DMS53 (cell line): ENCODE measurements around the gene THAP11.
"Not testable (repeated sequence)": the region's sequence is repeated elsewhere in the genome, so short reads cannot be mapped to it uniquely, and the experiment has no call there.

Source experiments
- DNase-seq: peaks from one replicate; lab custom pipeline; 2025; lab: John Stamatoyannopoulos, UW

THAP11 gene

DNA sequence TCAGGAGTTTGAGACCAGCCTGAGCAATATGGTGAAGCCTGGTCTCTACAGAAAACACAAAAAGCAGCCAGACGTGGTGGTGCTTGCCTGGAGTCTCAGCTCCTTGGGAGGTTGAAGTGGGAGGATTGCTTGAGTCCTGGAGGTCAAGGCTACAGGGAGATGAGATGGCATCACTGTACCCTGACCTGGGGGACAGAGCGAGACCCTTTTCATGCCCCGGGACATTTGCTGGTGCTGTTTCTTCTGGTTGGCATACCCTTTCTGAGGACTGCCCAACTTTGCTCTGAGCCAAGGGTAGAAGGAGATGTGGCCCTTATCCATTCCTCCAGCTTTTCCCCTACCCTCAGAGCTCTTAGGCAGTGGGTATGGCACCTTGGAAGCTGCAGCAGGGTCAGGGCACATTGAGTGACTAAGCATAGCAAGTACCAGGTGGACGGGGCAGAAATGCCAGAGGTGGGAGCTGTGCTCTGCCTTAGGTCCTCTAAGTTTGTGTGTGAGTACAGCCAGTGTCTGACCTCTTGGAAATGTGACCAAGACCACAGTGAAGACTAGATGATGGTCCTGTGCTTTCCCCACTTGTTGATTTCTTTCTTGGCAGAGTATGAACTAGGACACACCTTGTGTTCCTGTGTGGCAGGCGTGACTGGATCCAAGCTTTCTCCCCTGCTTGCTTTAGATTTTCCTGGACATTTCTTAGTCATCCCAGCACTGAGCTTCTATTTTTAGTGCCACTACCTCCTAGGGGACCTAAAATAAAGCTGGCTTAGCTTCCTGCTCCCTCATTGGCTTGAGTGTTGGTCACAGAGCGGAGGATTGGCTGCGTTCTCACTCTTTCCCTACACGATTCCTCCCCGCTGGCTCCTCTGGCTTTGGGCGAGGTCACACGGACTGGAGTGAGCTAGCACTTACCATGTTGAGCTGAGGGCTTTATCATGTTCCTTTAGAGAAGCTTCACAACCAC lies 20.8 kb downstream of the THAP11 start:
- no peak for DNase-seq

DNA sequence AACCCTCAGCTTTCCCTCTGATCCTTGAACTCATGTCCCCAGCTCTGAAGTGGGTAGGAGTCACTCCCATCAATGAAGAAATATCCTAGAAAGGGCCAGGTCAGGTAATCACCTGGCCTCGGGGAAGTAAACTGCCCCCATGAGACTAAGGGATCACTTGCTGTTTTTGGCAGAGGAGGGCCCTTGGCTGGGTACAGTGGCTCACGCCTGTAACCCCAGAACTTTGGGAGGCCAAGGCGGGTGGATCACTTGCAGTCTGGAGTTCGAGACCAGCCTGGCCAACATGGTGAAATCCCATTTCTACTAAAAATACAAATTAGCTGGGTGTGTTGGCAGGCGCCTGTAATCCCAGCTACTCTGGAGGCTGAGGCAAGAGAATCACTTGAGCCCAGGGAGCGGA lies 21.9 kb downstream of the THAP11 start:
- DNase-seq, result not testable (repeated sequence)

DNA sequence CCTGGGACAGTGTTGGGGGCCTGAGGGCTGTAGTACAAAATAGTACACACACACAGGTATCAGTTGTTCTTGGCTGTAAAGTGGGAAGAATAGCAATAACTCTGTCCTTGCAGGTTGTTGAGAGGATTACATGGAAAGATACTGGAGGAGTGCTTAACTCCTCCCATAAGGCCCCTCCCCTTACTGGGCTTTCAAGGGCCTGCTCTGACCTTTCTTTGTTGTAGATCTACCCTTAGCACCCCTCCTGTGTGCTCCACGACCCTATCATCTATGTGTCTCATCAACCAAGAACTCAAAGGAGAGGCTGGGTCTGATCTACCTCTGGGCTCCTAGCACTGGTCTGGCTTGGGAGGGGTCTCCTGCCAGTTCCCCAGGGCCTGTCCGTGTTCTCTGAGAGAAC lies 22.5 kb downstream of the THAP11 start:
- DNase-seq, result no peak

DNA sequence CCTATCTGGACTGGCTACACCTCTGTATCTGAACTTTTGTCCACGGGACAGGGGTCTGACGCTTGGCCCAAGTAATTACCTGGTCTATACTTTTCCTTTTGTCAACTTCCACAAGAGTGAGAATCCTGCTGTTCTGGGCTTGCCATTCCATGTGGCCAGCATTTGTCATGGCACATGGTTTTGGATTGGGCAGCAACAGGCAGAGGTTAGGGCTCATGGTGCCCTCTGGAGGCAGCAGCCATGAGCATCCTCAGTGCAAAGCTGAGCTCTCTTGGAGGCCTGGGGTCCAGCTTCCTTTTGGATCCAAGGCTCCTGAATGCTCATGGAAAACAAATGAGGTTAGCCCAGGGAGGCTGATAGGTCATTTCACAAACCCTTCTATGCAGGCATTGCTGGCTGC lies 23.2 kb downstream of the THAP11 start:
- peak; percentile 73 for DNase-seq

DNA sequence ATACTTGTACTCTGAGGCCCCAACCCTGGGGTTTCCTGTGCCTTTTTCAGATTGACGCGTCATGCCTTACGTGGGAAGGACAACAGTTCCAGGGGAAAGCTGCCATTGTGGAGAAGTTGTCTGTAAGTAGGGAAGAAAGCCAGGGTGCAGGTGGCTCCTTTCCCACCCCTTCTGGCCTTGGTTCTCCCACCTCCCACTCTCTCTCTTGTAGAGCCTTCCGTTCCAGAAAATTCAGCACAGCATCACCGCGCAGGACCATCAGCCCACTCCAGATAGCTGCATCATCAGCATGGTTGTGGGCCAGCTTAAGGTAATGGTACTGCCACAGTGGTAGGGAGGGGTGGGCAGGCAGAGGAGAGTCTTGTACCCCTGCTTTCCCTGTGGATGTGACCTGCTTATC lies 26.2 kb downstream of the THAP11 start:
- no peak for DNase-seq

DNA sequence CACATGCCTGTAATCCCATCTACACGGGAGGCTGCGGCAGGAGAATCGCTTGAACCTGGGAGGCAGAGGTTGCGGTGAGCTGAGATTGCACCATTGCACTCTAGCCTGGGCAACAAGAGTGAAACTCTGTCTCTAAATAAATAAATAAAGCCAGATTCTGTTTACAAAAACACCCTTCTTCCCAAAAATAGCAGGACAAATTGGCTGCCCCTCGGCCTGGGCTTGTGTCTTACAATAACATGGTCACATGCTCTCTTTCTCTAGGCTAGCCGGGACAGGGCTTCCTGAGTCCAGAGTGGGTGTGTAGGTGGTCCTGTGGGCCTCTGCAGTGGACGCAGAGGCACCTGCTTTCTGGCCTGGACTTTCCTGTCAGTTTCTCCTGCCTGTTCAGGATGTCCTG lies 27.5 kb downstream of the THAP11 start:
- no peak for DNase-seq

DNA sequence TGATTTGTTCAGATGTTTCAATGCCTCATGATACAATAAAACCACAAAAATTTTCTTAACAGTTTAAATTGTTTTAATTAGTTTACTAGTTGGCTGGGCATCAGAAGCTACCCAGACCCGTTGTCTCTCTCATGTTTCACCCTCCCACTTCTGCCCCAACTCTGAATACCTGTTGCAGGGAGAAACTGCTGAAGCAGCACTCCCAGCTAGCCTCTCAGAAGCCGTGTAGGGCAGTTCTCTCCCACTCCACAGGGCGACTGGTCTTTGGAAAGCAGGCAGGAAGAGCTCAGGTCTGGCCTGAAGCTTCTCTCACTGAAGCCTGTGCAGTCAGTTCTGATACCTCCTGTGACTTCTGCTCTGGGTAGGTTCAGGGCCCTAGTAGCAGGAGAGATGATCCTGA lies 29.1 kb downstream of the THAP11 start:
- DNase-seq, result peak; percentile 25

DNA sequence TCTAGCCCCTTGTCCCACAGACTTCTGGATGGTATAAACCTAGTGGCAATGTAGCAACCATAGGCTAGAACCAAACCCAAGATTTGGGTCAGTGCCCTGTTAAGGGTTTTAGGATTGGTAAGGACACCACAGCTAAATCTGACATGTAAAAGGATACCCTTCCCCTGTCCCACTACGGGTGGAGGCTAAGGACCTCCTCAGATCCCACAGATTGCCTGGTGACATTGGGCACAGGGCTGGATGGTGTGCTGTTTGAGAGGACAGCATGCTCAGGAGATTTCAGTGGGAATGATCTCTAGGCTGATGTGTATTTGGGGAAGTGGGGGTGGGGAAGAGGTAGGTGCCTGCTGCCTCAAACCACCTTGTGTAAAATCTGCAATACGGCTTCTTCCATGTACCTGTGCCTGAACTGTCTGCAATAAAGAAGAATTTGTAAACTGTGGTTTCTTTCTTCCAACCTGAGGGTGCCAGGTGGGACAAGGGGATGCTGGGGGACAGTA lies 30.1 kb downstream of the THAP11 start:
- peak; percentile 14 for DNase-seq

DNA sequence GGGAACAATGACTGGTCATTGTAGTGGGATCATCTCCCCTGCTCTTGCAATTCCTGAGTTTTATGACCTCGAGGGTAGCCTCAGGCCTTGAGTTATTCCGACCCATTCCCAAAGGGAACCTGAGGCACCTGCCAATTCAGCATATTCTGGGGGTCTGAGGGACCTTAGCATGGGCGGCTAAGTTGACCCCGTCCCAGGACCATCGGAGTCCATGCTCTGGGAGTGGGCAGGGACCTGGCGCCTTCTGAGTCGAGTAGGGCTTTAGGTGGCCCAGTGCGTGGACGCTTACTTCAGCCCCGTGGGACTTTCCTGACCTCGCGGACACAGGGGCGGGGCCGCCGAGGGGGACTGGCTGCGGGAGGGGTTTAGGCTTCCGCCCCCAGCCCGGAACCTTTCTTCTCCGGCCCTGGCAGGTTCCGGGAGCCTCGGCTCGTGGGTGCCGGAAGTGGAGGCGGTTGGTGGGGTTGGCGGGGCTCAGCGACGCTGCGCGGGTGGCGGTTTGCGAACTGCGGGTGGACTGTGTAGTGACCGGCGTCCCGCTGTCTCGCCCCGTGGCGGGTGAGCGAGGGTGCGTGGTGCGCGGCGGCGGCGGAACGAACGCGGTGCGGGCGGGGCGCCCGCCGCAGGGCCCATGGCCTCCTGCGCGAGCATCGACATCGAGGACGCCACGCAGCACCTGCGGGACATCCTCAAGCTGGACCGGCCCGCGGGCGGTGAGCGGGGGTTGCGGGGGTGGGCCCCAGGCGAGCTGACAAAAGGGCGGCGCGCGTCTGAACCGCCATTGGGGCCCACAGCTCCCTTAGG lies 30.7 kb downstream of the THAP11 start, which contains the start of gene EDC4:
Gene EDC4, plus strand, starts transcription at position 422 of the 804 bp plus-strand sequence. Its CDS starts 210 bp downstream, at position 632.
- peak; percentile 90 for DNase-seq

DNA sequence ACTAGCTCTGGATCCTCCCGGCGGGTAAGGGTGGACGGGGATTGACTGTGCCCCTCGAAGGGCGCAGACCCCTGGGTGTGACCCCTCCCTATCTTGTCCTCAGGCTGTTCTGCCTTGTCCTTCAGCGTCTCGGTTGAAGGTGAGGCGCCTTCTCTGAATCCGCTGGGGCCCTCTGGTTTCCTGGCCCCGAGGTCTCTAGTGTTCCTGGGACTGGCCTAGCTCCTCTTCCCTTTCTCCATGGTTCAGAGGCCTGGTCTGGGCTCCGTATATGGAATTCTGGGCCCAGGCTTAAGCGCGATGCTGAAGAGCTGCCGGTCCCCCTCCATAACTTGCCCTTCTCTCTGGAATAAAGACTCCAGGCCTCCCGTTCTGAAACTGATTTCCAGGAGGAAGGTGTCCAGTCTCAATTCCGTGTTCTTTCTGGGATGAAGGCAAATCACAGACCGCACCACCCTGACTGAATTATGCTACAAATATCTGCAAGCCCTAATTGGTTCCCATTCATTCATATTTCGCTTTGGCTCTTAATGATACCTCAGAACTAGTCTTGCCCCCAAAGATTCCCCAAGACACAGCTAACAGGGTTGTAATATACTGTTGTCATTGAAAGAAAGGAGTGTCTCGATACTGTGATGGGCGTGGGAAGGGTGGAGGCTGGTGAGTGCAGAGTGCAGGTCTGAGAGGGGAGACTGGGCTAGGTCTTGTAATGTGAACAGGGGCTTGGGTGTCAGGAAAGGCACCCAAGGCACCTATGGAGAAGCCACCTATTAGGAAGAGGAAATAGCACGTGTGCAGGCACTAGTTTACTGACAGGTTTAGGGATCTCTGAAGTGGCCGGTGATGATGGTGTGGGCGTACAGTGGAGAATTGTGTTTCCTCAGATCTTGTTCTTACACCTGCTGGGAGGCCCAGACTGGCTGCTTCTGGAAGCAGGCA lies 31.6 kb downstream of the THAP11 start:
- peak; percentile 27 for DNase-seq

DNA sequence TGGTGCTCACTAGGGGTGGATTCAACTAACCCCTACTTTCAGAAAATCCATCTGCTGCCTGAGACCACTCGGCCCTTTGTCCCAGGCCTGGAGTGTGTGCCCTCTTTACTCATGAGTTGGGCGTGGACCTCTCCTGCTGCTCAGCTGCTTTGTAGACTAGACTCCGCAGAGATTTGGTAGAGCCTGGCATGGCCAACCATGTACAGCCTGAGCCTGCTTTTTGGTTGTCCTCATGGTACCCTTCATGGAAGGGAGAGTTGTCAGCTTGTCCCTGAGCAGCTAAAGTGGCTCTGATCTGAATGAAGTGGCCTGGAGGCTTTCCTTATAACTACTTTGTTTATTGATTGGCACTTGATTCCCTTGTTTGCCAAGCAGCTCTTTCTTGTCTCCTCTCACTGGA lies 32.3 kb downstream of the THAP11 start:
- DNase-seq, result no peak

DNA sequence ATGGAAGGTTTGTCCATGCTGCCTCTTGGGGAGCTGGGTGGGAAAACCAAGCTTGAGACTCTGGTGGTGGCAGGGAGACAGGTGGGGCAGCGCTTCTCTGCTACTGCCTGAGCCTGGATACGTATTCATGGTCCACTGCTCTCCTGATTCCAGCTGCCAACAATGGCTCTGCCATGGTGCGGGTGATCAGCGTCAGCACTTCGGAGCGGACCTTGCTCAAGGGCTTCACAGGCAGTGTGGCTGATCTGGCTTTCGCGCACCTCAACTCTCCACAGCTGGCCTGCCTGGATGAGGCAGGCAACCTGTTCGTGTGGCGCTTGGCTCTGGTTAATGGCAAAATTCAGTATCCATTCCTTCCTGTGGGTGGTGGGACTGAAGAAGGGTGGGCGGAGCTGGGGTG lies 34.9 kb downstream of the THAP11 start:
- DNase-seq, result no peak

DNA sequence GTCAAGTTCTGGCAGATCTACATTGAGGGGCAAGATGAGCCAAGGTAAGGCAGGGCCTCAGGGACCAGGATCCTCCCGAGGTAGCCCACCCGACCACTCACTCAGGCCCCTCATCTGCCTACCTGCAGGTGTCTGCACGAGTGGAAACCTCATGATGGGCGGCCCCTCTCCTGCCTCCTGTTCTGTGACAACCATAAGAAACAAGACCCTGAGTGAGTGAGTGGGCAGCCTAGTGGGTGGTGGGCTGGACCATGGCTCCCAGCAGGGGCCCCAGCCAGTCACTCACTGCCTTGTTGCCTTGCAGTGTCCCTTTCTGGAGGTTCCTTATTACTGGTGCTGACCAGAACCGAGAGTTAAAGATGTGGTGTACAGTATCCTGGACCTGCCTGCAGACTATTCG lies 36.1 kb downstream of the THAP11 start:
- DNase-seq, result no peak

DNA sequence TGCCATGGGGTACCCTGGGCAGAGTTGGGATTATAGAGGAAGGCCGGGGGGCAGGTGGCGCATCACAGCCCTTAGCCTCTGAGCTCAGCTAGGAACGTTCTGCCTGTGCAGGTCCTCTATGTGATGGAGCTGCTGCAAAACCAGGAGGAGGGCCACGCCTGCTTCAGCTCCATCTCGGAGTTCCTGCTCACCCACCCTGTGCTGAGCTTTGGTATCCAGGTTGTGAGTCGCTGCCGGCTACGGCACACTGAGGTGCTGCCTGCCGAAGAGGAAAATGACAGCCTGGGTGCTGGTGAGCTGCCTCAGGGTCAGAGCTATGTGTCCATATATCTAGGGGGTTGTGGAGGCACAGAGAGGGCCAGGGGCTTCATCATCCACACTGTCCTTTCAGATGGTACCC lies 36.7 kb downstream of the THAP11 start:
- no peak for DNase-seq

DNA sequence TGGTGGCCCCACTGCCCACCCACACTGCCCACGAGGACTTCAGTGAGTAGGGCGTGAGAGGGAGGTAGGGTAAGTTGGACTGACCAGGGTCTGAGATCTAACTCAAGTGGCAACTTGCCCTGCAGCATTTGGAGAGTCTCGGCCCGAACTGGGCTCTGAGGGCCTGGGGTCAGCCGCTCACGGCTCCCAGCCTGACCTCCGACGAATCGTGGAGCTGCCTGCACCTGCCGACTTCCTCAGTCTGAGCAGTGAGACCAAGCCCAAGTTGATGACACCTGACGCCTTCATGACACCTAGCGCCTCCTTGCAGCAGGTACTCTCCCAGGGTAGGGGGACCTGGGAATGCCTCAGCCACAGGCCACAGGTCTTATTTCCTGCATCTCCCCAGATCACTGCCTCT lies 37.3 kb downstream of the THAP11 start:
- no peak for DNase-seq

DNA sequence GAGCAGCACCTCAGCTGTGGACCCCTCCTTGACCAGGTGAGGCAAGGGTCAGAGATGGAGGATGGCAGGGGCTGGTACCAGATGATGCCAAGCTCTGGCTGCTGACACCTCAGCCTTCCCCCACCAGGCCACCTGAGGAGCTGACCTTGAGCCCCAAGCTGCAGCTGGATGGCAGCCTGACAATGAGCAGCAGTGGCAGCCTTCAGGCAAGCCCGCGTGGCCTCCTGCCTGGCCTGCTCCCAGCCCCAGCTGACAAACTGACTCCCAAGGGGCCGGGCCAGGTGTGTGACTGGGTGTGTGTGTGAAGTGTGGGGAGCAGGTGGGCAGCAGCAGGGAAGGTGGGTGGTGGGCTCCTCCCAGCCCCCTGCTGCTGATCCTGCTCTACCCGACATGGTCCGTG lies 37.8 kb downstream of the THAP11 start:
- no peak for DNase-seq

DNA sequence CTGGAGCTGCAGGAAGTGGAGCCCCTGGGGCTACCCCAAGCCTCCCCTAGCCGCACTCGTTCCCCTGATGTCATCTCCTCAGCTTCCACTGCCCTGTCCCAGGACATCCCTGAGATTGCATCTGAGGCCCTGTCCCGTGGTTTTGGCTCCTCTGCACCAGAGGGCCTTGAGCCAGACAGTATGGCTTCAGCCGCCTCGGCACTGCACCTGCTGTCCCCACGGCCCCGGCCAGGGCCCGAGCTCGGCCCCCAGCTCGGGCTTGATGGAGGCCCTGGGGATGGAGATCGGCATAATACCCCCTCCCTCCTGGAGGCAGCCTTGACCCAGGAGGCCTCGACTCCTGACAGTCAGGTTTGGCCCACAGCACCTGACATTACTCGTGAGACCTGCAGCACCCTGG lies 38.5 kb downstream of the THAP11 start:
- no peak for DNase-seq

DNA sequence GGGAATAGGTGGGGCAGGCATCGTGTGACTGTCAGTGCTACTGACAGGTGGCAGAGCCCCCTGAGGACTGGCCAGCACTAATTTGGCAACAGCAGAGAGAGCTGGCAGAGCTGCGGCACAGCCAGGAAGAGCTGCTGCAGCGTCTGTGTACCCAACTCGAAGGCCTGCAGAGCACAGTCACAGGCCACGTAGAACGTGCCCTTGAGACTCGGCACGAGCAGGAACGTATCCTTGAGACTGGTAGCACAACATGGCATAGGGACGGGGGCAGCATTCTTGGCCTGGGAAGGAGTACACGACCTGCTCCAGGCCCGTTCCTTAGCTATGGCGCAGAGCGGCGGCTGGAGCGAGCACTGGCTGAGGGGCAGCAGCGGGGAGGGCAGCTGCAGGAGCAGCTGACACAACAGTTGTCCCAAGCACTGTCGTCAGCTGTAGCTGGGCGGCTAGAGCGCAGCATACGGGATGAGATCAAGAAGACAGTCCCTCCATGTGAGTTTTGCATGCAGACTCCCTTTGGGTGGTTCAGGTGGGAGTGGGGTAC lies 39.6 kb downstream of the THAP11 start:
- DNase-seq, result no peak

DNA sequence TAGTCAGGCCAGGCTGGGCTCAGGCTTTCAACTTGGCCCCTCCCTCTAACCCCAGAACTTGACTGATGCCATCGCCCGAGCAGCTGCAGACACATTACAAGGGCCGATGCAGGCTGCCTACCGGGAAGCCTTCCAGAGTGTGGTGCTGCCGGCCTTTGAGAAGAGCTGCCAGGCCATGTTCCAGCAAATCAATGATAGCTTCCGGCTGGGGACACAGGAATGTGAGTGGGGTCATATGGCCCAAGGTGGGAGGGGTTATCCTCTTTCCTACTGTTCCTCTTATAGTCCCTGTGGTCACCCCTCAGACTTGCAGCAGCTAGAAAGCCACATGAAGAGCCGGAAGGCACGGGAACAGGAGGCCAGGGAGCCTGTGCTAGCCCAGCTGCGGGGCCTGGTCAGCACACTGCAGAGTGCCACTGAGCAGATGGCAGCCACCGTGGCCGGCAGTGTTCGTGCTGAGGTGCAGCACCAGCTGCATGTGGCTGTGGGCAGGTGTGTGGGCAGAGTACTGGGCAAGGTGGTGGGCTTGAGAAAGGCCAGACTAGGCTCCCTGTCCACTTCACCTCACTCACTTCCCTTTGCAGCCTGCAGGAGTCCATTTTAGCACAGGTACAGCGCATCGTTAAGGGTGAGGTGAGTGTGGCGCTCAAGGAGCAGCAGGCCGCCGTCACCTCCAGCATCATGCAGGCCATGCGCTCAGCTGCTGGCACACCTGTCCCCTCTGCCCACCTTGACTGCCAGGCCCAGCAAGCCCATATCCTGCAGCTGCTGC lies 40.4 kb downstream of the THAP11 start:
- DNase-seq, result no peak

DNA sequence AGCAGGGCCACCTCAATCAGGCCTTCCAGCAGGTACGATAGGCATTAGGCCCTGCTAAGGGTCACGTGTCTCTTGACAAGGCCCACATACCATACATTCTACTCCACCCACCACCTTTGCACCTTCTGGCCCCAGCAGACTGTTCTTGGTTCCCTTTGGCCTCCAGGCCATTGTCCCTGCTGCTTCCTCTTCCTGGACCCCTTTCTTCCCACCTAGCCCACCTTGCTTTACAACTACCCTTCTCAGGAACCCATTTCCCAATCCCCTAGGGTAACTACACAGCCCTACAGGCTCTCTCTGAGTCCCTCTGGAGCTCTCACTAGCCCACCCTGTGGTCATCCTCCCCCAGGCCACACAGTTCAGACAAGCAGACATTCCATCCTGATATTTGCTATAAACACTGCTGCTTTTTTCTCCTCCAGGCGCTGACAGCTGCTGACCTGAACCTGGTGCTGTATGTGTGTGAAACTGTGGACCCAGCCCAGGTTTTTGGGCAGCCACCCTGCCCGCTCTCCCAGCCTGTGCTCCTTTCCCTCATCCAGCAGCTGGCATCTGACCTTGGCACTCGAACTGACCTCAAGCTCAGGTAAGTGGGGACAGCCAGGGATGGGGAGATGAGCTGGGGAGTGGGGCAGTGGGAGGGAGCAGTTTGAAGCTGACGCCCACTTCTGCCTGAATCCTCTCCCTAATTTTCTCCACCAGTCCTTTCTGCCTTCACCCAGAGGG lies 41.2 kb downstream of the THAP11 start:
- DNase-seq, result no peak
